Vagina (tissue), 2 donors: ENCODE data around the gene P2RY14. TPM values are rescaled to one million over a fixed set of nuclear protein-coding genes. Genes with fewer than 3 reads are reported as not detected.

Experiments used
- DNase-seq, 2 donors: peaks; one replicate each; pipeline ENCODE4 v3.0.0-alpha.2; 2017; ENCODE audit errors: extremely low spot score in 2 of 2
- H3K27ac ChIP-seq: fragments of 200-600 bp; sonication (generic); one replicate; pipeline ENCODE4 v1.5.1; 2019
- H3K27me3 ChIP-seq: fragments of 200-600 bp; sonication (generic); one replicate; pipeline ENCODE4 v1.5.1; 2019
- H3K36me3 ChIP-seq, 2 donors: fragments of 200-600 bp; sonication (generic); one replicate each; pipeline ENCODE4 v1.5.1; 2017 to 2019
- H3K4me1 ChIP-seq: fragments of 200-600 bp; sonication (generic); one replicate; pipeline ENCODE4 v1.5.1; 2019
- H3K4me3 ChIP-seq, 2 donors: fragments of 200-600 bp; sonication (generic); 1 replicate in 1 of 2; 2 replicates in 1 of 2; pipeline ENCODE4 v1.5.1; 2016 to 2019
- H3K9me3 ChIP-seq: fragments of 200-600 bp; sonication (generic); one replicate; pipeline ENCODE4 v1.5.1; 2019
- POLR2A ChIP-seq, 2 donors: fragments of 450-650 bp; IDR thresholded peaks; one replicate each; pipeline ENCODE4 v1.6.1; 2017; ENCODE audit warnings: antibody characterized with exemption in 2 of 2, mild to moderate bottlenecking in 2 of 2, moderate library complexity in 2 of 2
- POLR2AphosphoS5 ChIP-seq, 2 donors: sonication (generic); formaldehyde crosslinking; IDR thresholded peaks; one replicate each; pipeline ENCODE4 v1.9.0; 2017; ENCODE audit warnings: antibody characterized with exemption in 2 of 2, mild to moderate bottlenecking in 2 of 2, low read depth in 1 of 2; ENCODE audit not compliant: insufficient read depth in 1 of 2
- intact Hi-C: fragments of 100-400 bp; cut with DNase I; formaldehyde crosslinking; loops from one replicate; pipeline ENCODE4 v1.15.1; 2023
- total RNA-seq: library from RNA; depleted of rRNA; stranded (reverse); fragments of >200 nt; gene quantifications from one replicate; pipeline ENCODE4 v1.2.3, GENCODE V29; 2016
- TF ChIP-seq, protein P1 (sequence below), 3 experiments: fragments of 450-650 bp in 2 of 3; fragments of 200-600 bp in 1 of 3; sonication (generic) in 1 of 3; IDR thresholded peaks; one replicate each; pipeline ENCODE4 v1.5.1; 2017 to 2019; ENCODE audit warnings: antibody characterized with exemption in 3 of 3, mild to moderate bottlenecking in 2 of 3, moderate library complexity in 2 of 3

The P2RY14 gene
- total RNA-seq, 1 donor from 2014 or later: 0.49 TPM

DNA sequence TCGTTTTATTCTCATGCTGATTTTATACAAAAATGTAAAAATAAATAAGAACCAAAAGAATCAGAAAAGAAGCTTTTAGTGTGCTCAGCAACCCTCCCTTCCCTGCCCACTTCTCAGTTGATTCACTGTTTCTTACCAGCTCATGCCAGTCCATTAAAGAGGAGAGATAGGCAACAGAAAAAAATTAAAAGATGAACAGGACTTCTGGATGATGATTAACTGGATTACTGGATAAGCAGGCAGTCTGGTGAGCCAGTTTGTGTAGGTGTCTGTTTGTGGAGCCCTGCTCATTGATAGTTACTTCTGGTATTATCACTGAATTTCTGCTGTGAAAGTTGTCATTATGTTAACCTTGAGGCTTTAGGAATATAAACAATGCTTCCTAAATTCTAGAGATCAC is 60.2 kb downstream of the P2RY14 start:
- H3K4me1 ChIP-seq: no peaks in the 10 kb centered on the region
- no peaks in the 10 kb centered on the region for H3K9me3 ChIP-seq
- no peak overlapping the region for H3K27ac ChIP-seq
- no peaks in the 10 kb centered on the region for H3K27me3 ChIP-seq
- H3K4me3 ChIP-seq: no peak overlapping the region
- peaks cover 0 to under 1% of the 10 kb centered on the region in 2 donors for H3K36me3 ChIP-seq
- no peak for DNase-seq
- TF ChIP-seq POLR2AphosphoS5 (IDR thresholded peaks at IDR 0.05; ENCODE audit: insufficient read depth in 1 of 2, low read depth in 1 of 2) (no peak), POLR2A (IDR thresholded peaks at IDR 0.05) (no peak)
- TF ChIP-seq, protein P1, sequence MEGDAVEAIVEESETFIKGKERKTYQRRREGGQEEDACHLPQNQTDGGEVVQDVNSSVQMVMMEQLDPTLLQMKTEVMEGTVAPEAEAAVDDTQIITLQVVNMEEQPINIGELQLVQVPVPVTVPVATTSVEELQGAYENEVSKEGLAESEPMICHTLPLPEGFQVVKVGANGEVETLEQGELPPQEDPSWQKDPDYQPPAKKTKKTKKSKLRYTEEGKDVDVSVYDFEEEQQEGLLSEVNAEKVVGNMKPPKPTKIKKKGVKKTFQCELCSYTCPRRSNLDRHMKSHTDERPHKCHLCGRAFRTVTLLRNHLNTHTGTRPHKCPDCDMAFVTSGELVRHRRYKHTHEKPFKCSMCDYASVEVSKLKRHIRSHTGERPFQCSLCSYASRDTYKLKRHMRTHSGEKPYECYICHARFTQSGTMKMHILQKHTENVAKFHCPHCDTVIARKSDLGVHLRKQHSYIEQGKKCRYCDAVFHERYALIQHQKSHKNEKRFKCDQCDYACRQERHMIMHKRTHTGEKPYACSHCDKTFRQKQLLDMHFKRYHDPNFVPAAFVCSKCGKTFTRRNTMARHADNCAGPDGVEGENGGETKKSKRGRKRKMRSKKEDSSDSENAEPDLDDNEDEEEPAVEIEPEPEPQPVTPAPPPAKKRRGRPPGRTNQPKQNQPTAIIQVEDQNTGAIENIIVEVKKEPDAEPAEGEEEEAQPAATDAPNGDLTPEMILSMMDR (IDR thresholded peaks at IDR 0.05): no peak
- intact Hi-C loops: no loop called here

DNA sequence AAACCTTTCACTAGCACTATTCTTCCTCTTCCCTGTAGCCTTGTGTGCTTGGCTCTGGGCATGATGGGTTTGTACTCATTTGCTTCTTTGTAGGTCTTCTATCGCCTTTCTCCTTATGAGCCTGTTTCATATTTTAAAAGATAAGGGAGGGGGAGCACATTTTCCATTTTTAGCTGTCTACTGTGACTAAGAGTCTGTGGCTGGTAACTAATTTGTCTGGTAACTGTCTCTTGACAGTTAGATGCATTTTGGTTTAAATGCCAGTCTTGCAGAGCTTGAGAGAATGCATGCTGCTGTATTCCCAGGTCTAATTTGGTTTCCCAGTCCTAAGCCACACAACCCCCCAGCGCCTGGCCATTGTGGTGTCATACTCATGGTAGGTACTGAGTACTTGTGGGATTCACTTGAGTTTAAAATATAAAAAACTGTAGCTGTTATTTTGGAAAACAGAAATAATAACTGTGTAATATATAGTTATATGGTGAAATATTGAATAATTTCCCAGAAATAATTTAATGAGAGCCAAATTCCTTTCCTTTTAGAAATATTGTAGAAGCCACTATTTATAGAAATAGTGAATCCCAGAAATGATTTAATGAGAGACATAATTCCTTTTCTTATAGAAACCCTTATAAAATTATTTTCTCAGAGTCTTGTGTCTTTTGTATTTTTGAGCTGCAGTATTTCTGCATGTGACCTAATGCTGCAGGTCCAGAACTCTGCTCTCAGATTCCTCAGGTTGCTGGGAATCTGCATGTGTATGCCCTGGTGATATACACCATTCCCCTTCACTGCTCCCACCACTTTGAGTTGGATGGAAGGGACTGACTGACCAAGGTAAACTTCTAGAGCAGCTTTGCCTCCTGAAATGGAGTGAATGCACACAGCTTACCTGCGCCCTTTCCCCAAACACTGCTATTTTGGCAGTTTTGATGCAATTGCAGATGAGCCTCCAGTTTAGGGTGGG is 61.4 kb downstream of the P2RY14 start:
- TF ChIP-seq POLR2A (IDR thresholded peaks at IDR 0.05) (no peak), POLR2AphosphoS5 (IDR thresholded peaks at IDR 0.05; ENCODE audit: insufficient read depth in 1 of 2, low read depth in 1 of 2) (no peak)
- TF ChIP-seq, protein P1 (IDR thresholded peaks at IDR 0.05): no peak

DNA sequence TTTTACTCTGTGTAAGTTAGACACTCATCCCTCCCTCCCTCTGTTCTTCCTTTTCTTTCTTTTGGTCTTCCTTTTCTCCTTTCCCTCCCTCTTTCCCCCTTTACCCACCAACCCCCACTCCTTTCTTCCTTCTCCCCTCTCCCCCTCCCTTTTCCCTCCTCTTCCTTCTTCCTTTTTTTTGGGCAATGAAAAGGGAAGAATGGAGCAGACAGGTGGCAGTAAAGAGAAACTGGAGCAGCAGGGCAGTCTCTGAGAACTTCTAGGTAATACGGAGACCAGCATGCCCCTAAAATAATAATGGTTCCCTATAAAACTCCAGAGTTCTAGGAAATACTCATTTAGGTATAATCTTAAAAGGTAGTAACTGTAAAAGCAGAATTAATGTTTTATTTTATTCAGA is 63.9 kb downstream of the P2RY14 start:
- DNase-seq: no peak

More for the DNA sequence above, 61.4 kb downstream of the P2RY14 start:
- Histone ChIP-seq H3K9me3 (no peaks in the 10 kb centered on the region), H3K27me3 (no peaks in the 10 kb centered on the region), H3K4me3 (no peak overlapping the region), H3K4me1 (no peaks in the 10 kb centered on the region), H3K36me3 (peaks cover 0 to 5% of the 10 kb centered on the region in 2 donors), H3K27ac (no peak overlapping the region)
- intact Hi-C loops: no loop called here
- DNase-seq: no peak

DNA sequence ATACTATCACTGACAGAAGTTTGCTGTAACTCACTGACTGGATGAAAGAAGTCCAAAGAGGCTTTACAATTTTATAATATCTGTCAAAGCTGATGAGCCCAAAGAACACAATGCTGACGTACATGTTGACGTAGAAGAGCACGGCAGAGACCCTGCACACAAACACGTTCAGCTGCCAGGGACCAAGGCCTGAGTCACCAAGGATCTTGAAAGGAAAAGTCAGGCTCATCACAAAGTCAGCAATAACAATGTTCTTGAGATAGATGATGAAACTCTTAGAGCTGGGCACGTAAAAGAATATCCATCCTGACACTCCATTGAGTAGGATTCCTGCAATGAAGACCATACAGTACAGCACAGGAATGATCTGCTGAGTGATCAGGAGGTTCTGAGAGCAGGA is 64.5 kb downstream of the P2RY14 start:
- intact Hi-C loops: no loop called here
- Histone ChIP-seq H3K36me3 (peaks cover 0 to 5% of the 10 kb centered on the region in 2 donors), H3K4me1 (no peaks in the 10 kb centered on the region), H3K9me3 (no peaks in the 10 kb centered on the region), H3K27ac (no peak overlapping the region), H3K4me3 (no peak overlapping the region), H3K27me3 (no peaks in the 10 kb centered on the region)
- no peak for DNase-seq
- TF ChIP-seq POLR2AphosphoS5 (IDR thresholded peaks at IDR 0.05; ENCODE audit: insufficient read depth in 1 of 2, low read depth in 1 of 2) (no peak), POLR2A (IDR thresholded peaks at IDR 0.05) (no peak)
- TF ChIP-seq, protein P1 (IDR thresholded peaks at IDR 0.05): no peak

More for the DNA sequence above, 63.9 kb downstream of the P2RY14 start:
- Histone ChIP-seq H3K9me3 (no peaks in the 10 kb centered on the region), H3K27ac (no peak overlapping the region), H3K4me1 (no peaks in the 10 kb centered on the region), H3K36me3 (peaks cover 0 to 5% of the 10 kb centered on the region in 2 donors), H3K27me3 (no peaks in the 10 kb centered on the region), H3K4me3 (no peak overlapping the region)
- TF ChIP-seq POLR2A (IDR thresholded peaks at IDR 0.05) (no peak), POLR2AphosphoS5 (IDR thresholded peaks at IDR 0.05; ENCODE audit: insufficient read depth in 1 of 2, low read depth in 1 of 2) (no peak)
- TF ChIP-seq, protein P1 (IDR thresholded peaks at IDR 0.05): no peak
- intact Hi-C loops: no loop called here

DNA sequence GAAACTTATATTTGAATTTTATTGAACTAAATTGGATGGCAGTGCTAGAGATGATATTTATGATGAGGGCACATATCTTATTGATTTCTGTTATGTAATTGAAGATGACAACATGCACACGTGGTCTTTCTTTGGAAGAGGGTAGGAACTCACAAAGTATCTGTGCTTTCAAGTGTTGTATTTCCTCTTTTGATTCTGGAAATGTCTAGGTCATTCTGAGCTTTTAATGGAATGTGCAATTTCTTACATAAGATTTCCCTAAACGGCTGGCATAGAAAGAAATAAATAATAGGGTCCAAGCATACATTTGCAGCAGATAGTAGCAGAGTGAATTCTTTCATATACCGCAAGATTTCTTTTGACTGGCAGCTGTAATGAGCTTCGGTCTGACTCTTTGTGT is 65.2 kb downstream of the P2RY14 start:
- H3K9me3 ChIP-seq: no peaks in the 10 kb centered on the region
- no peak for DNase-seq
- H3K27me3 ChIP-seq: no peaks in the 10 kb centered on the region
- H3K4me1 ChIP-seq: no peaks in the 10 kb centered on the region
- no peak overlapping the region for H3K27ac ChIP-seq
- no peak for TF ChIP-seq POLR2A (IDR thresholded peaks at IDR 0.05)
- TF ChIP-seq, protein P1 (IDR thresholded peaks at IDR 0.05): no peak
- TF ChIP-seq POLR2AphosphoS5 (IDR thresholded peaks at IDR 0.05; ENCODE audit: insufficient read depth in 1 of 2, low read depth in 1 of 2): no peak
- intact Hi-C loops: no loop called here
- peaks cover 0 to 5% of the 10 kb centered on the region in 2 donors for H3K36me3 ChIP-seq
- no peak overlapping the region for H3K4me3 ChIP-seq
